NK-92 (cell line): ENCODE measurements around the gene ZSWIM3.

Source experiments
- DNase-seq: peaks from one replicate; lab custom pipeline; 2025; ENCODE audit not compliant: unreplicated experiment; lab: John Stamatoyannopoulos, UW

The ZSWIM3 gene

GRCh38 chr20:45927071-45927878, 69.9 kb downstream of the ZSWIM3 start:
- DNase-seq: no peak
